Vagina (tissue), 2 donors: ENCODE results near the gene PLEKHH1.

Experiments used
- POLR2A ChIP-seq, 2 donors: fragments of 450-650 bp; IDR thresholded peaks; one replicate each; pipeline ENCODE4 v1.6.1; 2017; ENCODE audit warnings: antibody characterized with exemption in 2 of 2, mild to moderate bottlenecking in 2 of 2, moderate library complexity in 2 of 2
- POLR2AphosphoS5 ChIP-seq, 2 donors: sonication (generic); formaldehyde crosslinking; IDR thresholded peaks; one replicate each; pipeline ENCODE4 v1.9.0; 2017; ENCODE audit warnings: antibody characterized with exemption in 2 of 2, mild to moderate bottlenecking in 2 of 2, low read depth in 1 of 2; ENCODE audit not compliant: insufficient read depth in 1 of 2
- TF ChIP-seq, protein P1 (sequence below), 3 experiments: fragments of 450-650 bp in 2 of 3; fragments of 200-600 bp in 1 of 3; sonication (generic) in 1 of 3; IDR thresholded peaks; one replicate each; pipeline ENCODE4 v1.5.1; 2017 to 2019; ENCODE audit warnings: antibody characterized with exemption in 3 of 3, mild to moderate bottlenecking in 2 of 3, moderate library complexity in 2 of 3

DNA sequence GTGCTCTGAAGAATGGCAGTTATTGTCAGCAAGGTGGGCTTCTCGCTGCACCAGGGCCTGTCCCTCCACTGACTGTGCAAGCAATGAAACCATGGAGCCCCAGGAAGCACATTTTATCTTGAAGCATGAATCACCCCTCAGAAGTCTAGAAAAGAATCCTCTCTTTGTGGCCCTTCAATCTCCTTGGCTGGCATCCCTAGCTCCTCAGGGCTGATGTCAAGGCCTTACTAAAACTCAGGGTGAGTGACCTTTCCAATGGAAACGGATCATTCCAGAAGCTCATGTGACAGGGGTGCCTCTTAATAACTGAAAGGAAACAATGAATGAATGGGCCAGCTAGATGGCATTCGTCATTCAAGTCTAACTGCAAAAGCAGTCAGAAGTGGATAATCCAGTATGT is 22.3 kb upstream of the PLEKHH1 start:
- TF ChIP-seq POLR2A (IDR thresholded peaks at IDR 0.05) (no peak), POLR2AphosphoS5 (IDR thresholded peaks at IDR 0.05; ENCODE audit: insufficient read depth in 1 of 2, low read depth in 1 of 2) (no peak)
- TF ChIP-seq, protein P1, sequence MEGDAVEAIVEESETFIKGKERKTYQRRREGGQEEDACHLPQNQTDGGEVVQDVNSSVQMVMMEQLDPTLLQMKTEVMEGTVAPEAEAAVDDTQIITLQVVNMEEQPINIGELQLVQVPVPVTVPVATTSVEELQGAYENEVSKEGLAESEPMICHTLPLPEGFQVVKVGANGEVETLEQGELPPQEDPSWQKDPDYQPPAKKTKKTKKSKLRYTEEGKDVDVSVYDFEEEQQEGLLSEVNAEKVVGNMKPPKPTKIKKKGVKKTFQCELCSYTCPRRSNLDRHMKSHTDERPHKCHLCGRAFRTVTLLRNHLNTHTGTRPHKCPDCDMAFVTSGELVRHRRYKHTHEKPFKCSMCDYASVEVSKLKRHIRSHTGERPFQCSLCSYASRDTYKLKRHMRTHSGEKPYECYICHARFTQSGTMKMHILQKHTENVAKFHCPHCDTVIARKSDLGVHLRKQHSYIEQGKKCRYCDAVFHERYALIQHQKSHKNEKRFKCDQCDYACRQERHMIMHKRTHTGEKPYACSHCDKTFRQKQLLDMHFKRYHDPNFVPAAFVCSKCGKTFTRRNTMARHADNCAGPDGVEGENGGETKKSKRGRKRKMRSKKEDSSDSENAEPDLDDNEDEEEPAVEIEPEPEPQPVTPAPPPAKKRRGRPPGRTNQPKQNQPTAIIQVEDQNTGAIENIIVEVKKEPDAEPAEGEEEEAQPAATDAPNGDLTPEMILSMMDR (IDR thresholded peaks at IDR 0.05), result no peak
